GM13976 (cell line): ENCODE data around the gene TIMM10.

Source experiments
- DNase-seq: peaks from one replicate; pipeline ENCODE4 v3.0.0; 2012; ENCODE audit warnings: low spot score
- CTCF ChIP-seq: IDR thresholded peaks from 2 replicates; pipeline ENCODE4 v1.5.1; 2012; ENCODE audit warnings: borderline replicate concordance, mild to moderate bottlenecking; ENCODE audit not compliant: insufficient read depth; ENCODE audit errors: extremely low read depth, missing control alignments, control extremely low read depth
- in situ Hi-C: fragments of 300-500 bp; cut with MboI; formaldehyde crosslinking; loops from one replicate; pipeline ENCODE4 v1.12.0; 2022; ENCODE audit warnings: low sequenced_read_pairs, mixed read lengths, inconsistent platforms; ENCODE audit not compliant: unreplicated experiment

TIMM10 gene

DNA sequence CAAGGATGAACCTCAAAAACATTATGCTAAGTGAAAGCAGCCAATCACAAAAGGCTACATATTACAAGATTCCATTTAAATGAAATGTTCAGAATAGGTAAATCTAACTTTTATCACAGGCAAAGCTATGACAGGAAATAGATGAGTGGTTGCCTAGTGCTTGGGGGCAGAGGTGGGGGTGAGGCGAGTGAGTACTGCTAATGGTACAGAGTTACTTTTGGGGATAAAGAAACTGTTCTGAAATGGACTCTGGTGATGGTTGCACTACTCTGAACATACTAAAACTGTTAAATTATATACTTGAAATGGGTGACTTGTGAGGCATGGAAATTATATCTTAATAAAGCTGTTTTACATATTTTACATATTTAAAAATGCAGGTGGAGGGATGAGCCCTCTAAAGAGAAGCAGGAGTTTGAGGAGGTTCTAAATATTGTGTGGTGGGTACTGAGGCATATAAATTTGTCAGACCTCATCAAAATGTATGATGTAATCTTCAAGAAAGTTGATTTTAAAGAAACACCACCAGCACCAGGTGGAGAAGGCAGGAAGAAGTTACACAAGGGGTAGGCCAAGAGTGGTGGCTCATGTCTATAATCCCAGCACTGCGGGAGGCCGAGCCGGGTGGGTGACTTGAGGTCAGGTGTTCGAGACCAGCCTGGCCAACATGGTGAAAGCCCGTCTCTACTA lies 18.7 kb downstream of the TIMM10 start:
- TF ChIP-seq CTCF, result no peak
- DNase-seq, result no peak
- in situ Hi-C loops, result no loop called here

- no peak for TF ChIP-seq CTCF
- no peak for DNase-seq
- in situ Hi-C loops, result no loop called here
Observed at GRCh38 chr11:57508341-57509170, 22.0 kb downstream of the TIMM10 start.

DNA sequence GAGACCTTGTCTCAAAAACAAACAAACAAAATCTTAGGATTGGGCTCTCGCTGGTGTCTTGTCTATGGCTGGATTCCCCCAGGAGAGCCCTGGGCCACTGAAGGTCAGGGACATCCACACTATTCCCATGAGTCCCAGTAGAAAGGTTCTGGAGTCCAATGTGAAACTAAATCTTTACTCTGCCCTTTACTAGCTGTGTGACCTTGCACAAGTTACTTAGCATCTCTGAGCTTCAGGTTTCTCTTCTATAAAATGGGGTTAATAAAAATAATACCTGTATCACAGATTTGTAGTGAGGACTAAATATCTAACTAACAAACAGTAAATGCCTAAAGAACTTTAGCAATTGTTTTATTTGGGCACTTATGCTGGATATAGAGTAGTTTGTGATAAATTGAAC lies 24.0 kb downstream of the TIMM10 start:
- no peak for TF ChIP-seq CTCF
- no peak for DNase-seq
- in situ Hi-C loops, result no loop called here

DNA sequence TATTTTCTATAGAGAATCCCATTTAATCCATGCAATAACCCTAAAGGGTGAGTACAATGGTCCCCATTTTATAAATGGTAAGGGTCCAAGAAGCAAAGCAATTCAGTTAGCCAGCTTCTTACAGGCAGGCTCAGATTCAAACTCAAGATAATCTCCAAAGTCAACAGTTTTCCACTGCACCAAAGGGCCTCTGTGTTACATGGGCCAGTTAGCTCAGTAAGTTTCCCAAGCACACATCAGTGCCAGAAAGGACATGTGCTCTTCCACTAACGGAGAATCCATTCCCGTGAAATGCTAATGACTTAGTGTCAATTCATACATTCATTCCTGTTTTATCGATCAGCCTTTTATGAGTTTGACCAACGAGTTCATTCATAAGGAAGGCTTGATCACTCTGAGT lies 26.0 kb downstream of the TIMM10 start:
- no peak for TF ChIP-seq CTCF
- peak; percentile 6 for DNase-seq
- in situ Hi-C loops, result no loop called here

- no peak for TF ChIP-seq CTCF
- in situ Hi-C loops, result no loop called here
- DNase-seq, result peak; percentile 16
Observed at GRCh38 chr11:57502870-57503269, 27.7 kb downstream of the TIMM10 start.

DNA sequence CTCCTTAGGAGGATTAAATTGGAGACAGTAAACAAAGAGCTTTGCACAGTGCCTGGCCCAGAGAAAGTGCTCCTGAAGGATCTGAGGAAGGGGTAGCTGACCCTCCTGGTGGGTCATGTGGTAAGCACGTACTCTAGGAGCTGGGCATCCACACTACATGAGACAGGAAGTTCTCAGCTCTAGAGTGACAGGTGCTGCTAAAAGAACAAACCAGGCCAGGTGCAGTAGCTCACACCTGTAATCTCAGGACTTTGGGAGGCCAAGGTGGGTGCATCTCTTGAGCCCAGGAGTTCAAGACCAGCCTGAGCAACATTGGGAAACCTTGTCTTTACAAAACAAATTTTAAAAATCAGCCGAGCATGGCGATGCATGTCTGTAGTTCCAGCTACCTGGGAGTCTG lies 28.2 kb downstream of the TIMM10 start:
- peak; percentile 10 for DNase-seq
- no peak for TF ChIP-seq CTCF
- in situ Hi-C loops, result no loop called here
